Measurements from ENCODE around the gene GATAD2A.

GRCh38 chr19:19448238-19448544 is 42.7 kb downstream of the GATAD2A start:
- no peak for TF ChIP-seq FOXK2 (IDR thresholded peaks at IDR 0.05)
- no peak for TF ChIP-seq CTCF (IDR thresholded peaks at IDR 0.05 in 2 of 3, conservative IDR thresholded peaks at IDR 0.05 in 1 of 3; ENCODE audit: control insufficient read depth in 2 of 3, extremely low read depth in 1 of 3, insufficient read depth in 1 of 3, low read depth in 3 of 3, low read length in 3 of 3)
- no peak for TF ChIP-seq MTA2 (IDR thresholded peaks at IDR 0.05; ENCODE audit: low read depth)
- no peak for TF ChIP-seq GABPA (IDR thresholded peaks at IDR 0.05; ENCODE audit: low read depth)
- no peak for TF ChIP-seq STAT1 (conservative IDR thresholded peaks at IDR 0.05)
- TF ChIP-seq ATF7 (IDR thresholded peaks at IDR 0.05; ENCODE audit: low read depth) = no peak
- no peak for TF ChIP-seq CHD1 (IDR thresholded peaks at IDR 0.05; ENCODE audit: low read depth, low read length)
- no peak for TF ChIP-seq POLR2AphosphoS5 (IDR thresholded peaks at IDR 0.05; ENCODE audit: low read length)
- no peak for TF ChIP-seq SUZ12 (IDR thresholded peaks at IDR 0.05; ENCODE audit: unreplicated experiment)
- no peak for TF ChIP-seq LARP7 (IDR thresholded peaks at IDR 0.05)
- TF ChIP-seq ZNF274 (IDR thresholded peaks at IDR 0.05; ENCODE audit: insufficient read depth, insufficient read length) = no peak
- TF ChIP-seq EZH2 (IDR thresholded peaks at IDR 0.05; ENCODE audit: borderline replicate concordance, control insufficient read depth, low read depth, low read length) = no peak
- TF ChIP-seq EP300 (IDR thresholded peaks at IDR 0.05; ENCODE audit: borderline replicate concordance in 1 of 2, control insufficient read depth in 1 of 2, low read depth in 2 of 2, low read length in 2 of 2) = no peak

All from GM12878 (cell line).